ENCODE results near the gene TTC13. TPM values are rescaled to one million over a fixed set of nuclear protein-coding genes. Genes with fewer than 3 reads are reported as not detected.

Gene TTC13
- total and polyA plus RNA-seq, 2 of the 13 experiments (the other 11 are each of a cell fraction or from before 2014, with no cell fraction given): 5.8 to 15.9 TPM

- TF ChIP-seq FOXP4 (CRISPR knock-in tag; IDR thresholded peaks at IDR 0.05): peak; percentile 49; the same call in 1 of the 2 replicates
- no peak for TF ChIP-seq ZNF670 (CRISPR knock-in tag; IDR thresholded peaks at IDR 0.05; ENCODE audit: borderline replicate concordance)
- no peak for TF ChIP-seq MAFG (CRISPR knock-in tag; IDR thresholded peaks at IDR 0.05)
- peak; percentile 51; the same call in 1 of the 2 replicates for TF ChIP-seq ZBTB40 (IDR thresholded peaks at IDR 0.05)
- peak; percentile 77; the same call in 1 of the 2 replicates for TF ChIP-seq ZBTB40 (CRISPR knock-in tag; IDR thresholded peaks at IDR 0.05)
- TF ChIP-seq HOMEZ (CRISPR knock-in tag; IDR thresholded peaks at IDR 0.05; ENCODE audit: low read depth): 0 out of 2 replicates have a peak, but pooled peaks have one; percentile 39
- peak; percentile 73; the same call in 1 of the 2 replicates for TF ChIP-seq TP53 (CRISPR knock-in tag; conservative IDR thresholded peaks at IDR 0.05)
- TF ChIP-seq STAG1 (CRISPR knock-in tag; IDR thresholded peaks at IDR 0.05): peak; percentile 86
- no peak for TF ChIP-seq NAIF1 (CRISPR knock-in tag; IDR thresholded peaks at IDR 0.05; ENCODE audit: borderline replicate concordance)
- no peak for TF ChIP-seq FOXK2 (IDR thresholded peaks at IDR 0.05)
- no peak for TF ChIP-seq ZNF326 (CRISPR knock-in tag; IDR thresholded peaks at IDR 0.05; ENCODE audit: borderline replicate concordance)
- TF ChIP-seq ZNF143 (CRISPR knock-in tag; IDR thresholded peaks at IDR 0.05): peak; percentile 99
- no peak for TF ChIP-seq MIER3 (CRISPR knock-in tag; IDR thresholded peaks at IDR 0.05; ENCODE audit: borderline replicate concordance)
Measured at GRCh38 chr1:230978491-230979388, at the start of gene TTC13, which contains the start of gene ARV1 (continued).
